Erythroblast (primary cell): ENCODE data around the gene PRKG1.

Experiments
- GATA1 ChIP-seq: IDR thresholded peaks from 2 replicates; pipeline ENCODE4 v1.6.1; 2011; ENCODE audit warnings: low read depth, mild to moderate bottlenecking, control low read depth, low read length, moderate library complexity
- POLR2A ChIP-seq: IDR thresholded peaks from 2 replicates; pipeline ENCODE4 v1.6.1; 2011; ENCODE audit warnings: mild to moderate bottlenecking, low read length

- TF ChIP-seq POLR2A (no peak), GATA1 (no peak)
Measured at GRCh38 chr10:52135101-52135500, 1060.8 kb downstream of the PRKG1 start.
